Measurements from ENCODE around the gene EARS2. TPM values are rescaled to one million over a fixed set of nuclear protein-coding genes. Genes with fewer than 3 reads are reported as not detected.

Gene EARS2
- total RNA-seq, 1 experiment from 2014 or later = 50.1 TPM

- Mint-ChIP-seq H3K27ac (peak overlapping the region; percentile 12 to 86 (median 59); a peak in 5 of 7 replicates), H3K27me3 (ENCODE audit: low read depth) (no peaks in the 10 kb centered on the region), H3K4me1 (peaks cover 23 to 25% of the 10 kb centered on the region in 2 experiments), H3K36me3 (ENCODE audit: insufficient read depth in 1 of 3, low read depth in 3 of 3) (peaks cover 22 to 63% (median 59%) of the 10 kb centered on the region in 3 experiments; a peak in 6 of 7 replicates), H3K4me3 (no peak overlapping the region), H3K9me3 (no peaks in the 10 kb centered on the region)
- H3K4me1 ChIP-seq (ENCODE audit: insufficient read depth, low read length) = no peaks in the 10 kb centered on the region
- H3K14ac ChIP-seq (ENCODE audit: insufficient read depth, low read length) = no peak overlapping the region
- no CpG with 5 or more reads among the region's 12 CpGs for WGBS (ENCODE audit: extremely low coverage, insufficient read length, low lambda C conversion rate)
- no peak overlapping the region for H2BK5ac ChIP-seq (ENCODE audit: insufficient read length, low read length)
- TF ChIP-seq, protein P1, sequence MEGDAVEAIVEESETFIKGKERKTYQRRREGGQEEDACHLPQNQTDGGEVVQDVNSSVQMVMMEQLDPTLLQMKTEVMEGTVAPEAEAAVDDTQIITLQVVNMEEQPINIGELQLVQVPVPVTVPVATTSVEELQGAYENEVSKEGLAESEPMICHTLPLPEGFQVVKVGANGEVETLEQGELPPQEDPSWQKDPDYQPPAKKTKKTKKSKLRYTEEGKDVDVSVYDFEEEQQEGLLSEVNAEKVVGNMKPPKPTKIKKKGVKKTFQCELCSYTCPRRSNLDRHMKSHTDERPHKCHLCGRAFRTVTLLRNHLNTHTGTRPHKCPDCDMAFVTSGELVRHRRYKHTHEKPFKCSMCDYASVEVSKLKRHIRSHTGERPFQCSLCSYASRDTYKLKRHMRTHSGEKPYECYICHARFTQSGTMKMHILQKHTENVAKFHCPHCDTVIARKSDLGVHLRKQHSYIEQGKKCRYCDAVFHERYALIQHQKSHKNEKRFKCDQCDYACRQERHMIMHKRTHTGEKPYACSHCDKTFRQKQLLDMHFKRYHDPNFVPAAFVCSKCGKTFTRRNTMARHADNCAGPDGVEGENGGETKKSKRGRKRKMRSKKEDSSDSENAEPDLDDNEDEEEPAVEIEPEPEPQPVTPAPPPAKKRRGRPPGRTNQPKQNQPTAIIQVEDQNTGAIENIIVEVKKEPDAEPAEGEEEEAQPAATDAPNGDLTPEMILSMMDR (conservative IDR thresholded peaks at IDR 0.05) = no peak
- no peak overlapping the region for H3K23ac ChIP-seq (ENCODE audit: insufficient read length, low read depth, low read length)
- no peaks in the 10 kb centered on the region for H3K27me3 ChIP-seq (ENCODE audit: insufficient read depth, low read length)
- no peak overlapping the region for H3K18ac ChIP-seq (ENCODE audit: insufficient read length, low read depth, low read length)
- H3K56ac ChIP-seq (ENCODE audit: insufficient read length, low read depth, low read length) = no peak overlapping the region
- DNase-seq = no peak
- H4K91ac ChIP-seq (ENCODE audit: insufficient read length, low read depth, low read length) = no peak overlapping the region
- no peak overlapping the region for H2BK12ac ChIP-seq (ENCODE audit: insufficient read length, low read depth, low read length)
- H3K4ac ChIP-seq (ENCODE audit: low read depth, low read length) = no peak overlapping the region
- H3T11ph ChIP-seq (ENCODE audit: low read length) = no peak overlapping the region
- H3K27ac ChIP-seq (ENCODE audit: insufficient read length, low read depth, low read length) = no peak overlapping the region
- no peak overlapping the region for H2BK20ac ChIP-seq (ENCODE audit: low read depth, low read length, poor library complexity, severe bottlenecking)
- no peaks in the 10 kb centered on the region for H4K20me1 ChIP-seq (ENCODE audit: control insufficient read depth, insufficient read depth, insufficient read length)
- H3K79me2 ChIP-seq (ENCODE audit: insufficient read depth, low read length) = peaks cover 7% of the 10 kb centered on the region; the same call in 1 of the 2 replicates
- H2BK15ac ChIP-seq (ENCODE audit: low read depth, low read length) = no peak overlapping the region
- no peak overlapping the region for H4K5ac ChIP-seq (ENCODE audit: insufficient read length, low read depth, low read length)
- no peak overlapping the region for H4K8ac ChIP-seq (replicated peaks; ENCODE audit: insufficient read length, low read depth, low read length)
- H3K4me2 ChIP-seq (ENCODE audit: insufficient read depth, insufficient read length, low read length) = no peak overlapping the region
- H3K9me3 ChIP-seq (ENCODE audit: control insufficient read depth, low read depth, low read length) = no peaks in the 10 kb centered on the region
- peaks cover 3% of the 10 kb centered on the region for H3K79me1 ChIP-seq (ENCODE audit: insufficient read depth, low read depth, low read length, poor library complexity, severe bottlenecking)
- H2AFZ ChIP-seq (ENCODE audit: low read length) = no peak overlapping the region
- no peak overlapping the region for H2AK5ac ChIP-seq (ENCODE audit: insufficient read length, low read length)
- H3K9ac ChIP-seq (ENCODE audit: extremely low read depth, insufficient read length, low read length) = no peak overlapping the region
- no peak overlapping the region for H2BK120ac ChIP-seq (ENCODE audit: low read depth, low read length, poor library complexity, severe bottlenecking)
- no peaks in the 10 kb centered on the region for H3K23me2 ChIP-seq (ENCODE audit: insufficient read length, low read depth, low read length, poor library complexity, severe bottlenecking)
These were observed 60.2 kb downstream of the EARS2 start for GRCh38 chr16:23496821-23497542.

Measured in H9 (cell line).